MM.1S (cell line): Measurements from ENCODE around the gene INTS11.

Source experiments
- EZH2 ChIP-seq: fragments of 300-600 bp; sonication (generic); optimal IDR thresholded peaks from 2 replicates; pipeline ENCODE3; 2017; ENCODE audit warnings: low read depth, mild to moderate bottlenecking, antibody characterized with exemption, low read length, mixed read lengths
- EZH2phosphoT487 ChIP-seq: fragments of 300-600 bp; sonication (generic); IDR thresholded peaks from 2 replicates; pipeline ENCODE4 v1.6.1; 2018; ENCODE audit warnings: antibody characterized with exemption, low read length
- TF ChIP-seq, protein P1 (sequence below): fragments of 300-600 bp; sonication (generic); IDR thresholded peaks from 2 replicates; pipeline ENCODE4 v1.5.1; 2016; ENCODE audit warnings: antibody characterized with exemption, low read length, mixed read lengths

DNA sequence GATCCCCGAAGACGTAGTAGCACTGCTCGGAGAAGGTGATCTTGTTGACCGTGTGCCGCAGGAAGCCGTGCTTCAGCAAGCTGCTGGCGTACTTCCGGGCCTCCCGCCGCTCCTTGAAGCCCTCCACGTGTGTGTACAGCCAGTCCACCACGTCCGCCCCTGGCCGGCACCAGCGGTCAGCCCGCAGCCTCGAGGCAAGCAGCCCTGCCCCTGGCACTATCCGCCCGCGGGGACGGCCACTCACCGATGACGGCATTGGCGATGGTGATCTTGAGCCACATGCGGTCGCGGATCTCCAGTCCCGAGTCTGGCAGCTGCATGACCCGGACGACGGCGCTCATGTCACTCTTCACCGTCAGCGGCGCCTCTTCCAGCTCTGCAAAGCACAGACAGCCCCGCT is 13.8 kb upstream of the INTS11 start:
- TF ChIP-seq EZH2phosphoT487 (no peak), EZH2 (no peak)
- TF ChIP-seq, protein P1, sequence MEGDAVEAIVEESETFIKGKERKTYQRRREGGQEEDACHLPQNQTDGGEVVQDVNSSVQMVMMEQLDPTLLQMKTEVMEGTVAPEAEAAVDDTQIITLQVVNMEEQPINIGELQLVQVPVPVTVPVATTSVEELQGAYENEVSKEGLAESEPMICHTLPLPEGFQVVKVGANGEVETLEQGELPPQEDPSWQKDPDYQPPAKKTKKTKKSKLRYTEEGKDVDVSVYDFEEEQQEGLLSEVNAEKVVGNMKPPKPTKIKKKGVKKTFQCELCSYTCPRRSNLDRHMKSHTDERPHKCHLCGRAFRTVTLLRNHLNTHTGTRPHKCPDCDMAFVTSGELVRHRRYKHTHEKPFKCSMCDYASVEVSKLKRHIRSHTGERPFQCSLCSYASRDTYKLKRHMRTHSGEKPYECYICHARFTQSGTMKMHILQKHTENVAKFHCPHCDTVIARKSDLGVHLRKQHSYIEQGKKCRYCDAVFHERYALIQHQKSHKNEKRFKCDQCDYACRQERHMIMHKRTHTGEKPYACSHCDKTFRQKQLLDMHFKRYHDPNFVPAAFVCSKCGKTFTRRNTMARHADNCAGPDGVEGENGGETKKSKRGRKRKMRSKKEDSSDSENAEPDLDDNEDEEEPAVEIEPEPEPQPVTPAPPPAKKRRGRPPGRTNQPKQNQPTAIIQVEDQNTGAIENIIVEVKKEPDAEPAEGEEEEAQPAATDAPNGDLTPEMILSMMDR = no peak
